K562 (cell line): Measurements from ENCODE around the gene ATP9A. TPM values are rescaled to one million over a fixed set of nuclear protein-coding genes. Genes with fewer than 3 reads are reported as not detected.

Experiments
- DEAF1 ChIP-seq: fragments of 450-650 bp; formaldehyde crosslinking; IDR thresholded peaks from 2 replicates; pipeline ENCODE4 v1.4.0; 2020; ENCODE audit warnings: mild to moderate bottlenecking, moderate library complexity
- E2F8 ChIP-seq: fragments of 450-650 bp; IDR thresholded peaks from 2 replicates; pipeline ENCODE4 v1.7.1; 2018; ENCODE audit warnings: mild to moderate bottlenecking, low read depth; ENCODE audit not compliant: partially characterized antibody
- FOSL1 ChIP-seq: fragments of 200-800 bp; sonication (Bioruptor generic); conservative IDR thresholded peaks from 2 replicates; pipeline ENCODE4 v1.6.1; 2016; ENCODE audit warnings: missing genetic modification characterization, missing compliant biosample characterization
- IRF9 ChIP-seq: fragments of 450-650 bp; IDR thresholded peaks from 2 replicates; pipeline ENCODE4 v1.6.1; 2016; ENCODE audit warnings: missing biosample characterization, missing genetic modification characterization
- JUND ChIP-seq, 2 experiments: IDR thresholded peaks; 2 replicates in 1 of 2; 3 replicates in 1 of 2; pipeline ENCODE4 v1.6.1; 2011; ENCODE audit warnings: borderline replicate concordance in 2 of 2, low read depth in 2 of 2, low read length in 2 of 2, improper control_type of control experiment in 1 of 2, missing biosample characterization in 1 of 2, missing genetic modification characterization in 1 of 2, missing genetic modification reagents in 1 of 2
- L3MBTL2 ChIP-seq: fragments of 450-650 bp; IDR thresholded peaks from 2 replicates; pipeline ENCODE4 v1.6.1; 2016; ENCODE audit warnings: mild to moderate bottlenecking, moderate library complexity
- NFE2L1 ChIP-seq: fragments of 450-650 bp; IDR thresholded peaks from 2 replicates; pipeline ENCODE4 v1.6.1; 2016; ENCODE audit warnings: missing genetic modification characterization, low read depth, mild to moderate bottlenecking, missing compliant biosample characterization, moderate library complexity, borderline replicate concordance
- NONO ChIP-seq, 2 experiments: fragments of 200-400 bp in 1 of 2; fragments of 450-650 bp in 1 of 2; formaldehyde crosslinking in 1 of 2; IDR thresholded peaks; 2 replicates each; pipeline ENCODE4 v1.6.1; 2017; ENCODE audit warnings: low read depth in 2 of 2, mild to moderate bottlenecking in 2 of 2, moderate library complexity in 2 of 2, low read length in 1 of 2
- NR2C1 ChIP-seq, 2 experiments: fragments of 450-650 bp; IDR thresholded peaks; 2 replicates each; pipeline ENCODE4 v1.6.1; 2017; ENCODE audit warnings: mild to moderate bottlenecking in 2 of 2, antibody characterized with exemption in 1 of 2, inconsistent platforms in 1 of 2, missing compliant biosample characterization in 1 of 2, missing genetic modification characterization in 1 of 2
- PURB ChIP-seq: sonication (generic); formaldehyde crosslinking; IDR thresholded peaks from 2 replicates; pipeline ENCODE4 v1.9.0; 2021; ENCODE audit warnings: low read depth, mild to moderate bottlenecking, missing genetic modification reagents
- RAD51 ChIP-seq: fragments of 450-650 bp; IDR thresholded peaks from 2 replicates; pipeline ENCODE4 v1.7.1; 2016; ENCODE audit warnings: low read depth, mild to moderate bottlenecking, borderline replicate concordance
- SRSF1 ChIP-seq: fragments of 200-400 bp; formaldehyde crosslinking; IDR thresholded peaks from 2 replicates; pipeline ENCODE4 v1.6.1; 2017; ENCODE audit warnings: mild to moderate bottlenecking, low read depth, low read length, moderate library complexity
- THAP7 ChIP-seq: fragments of 250-450 bp; sonication (Bioruptor Pico); IDR thresholded peaks from 2 replicates; pipeline ENCODE4 v1.5.0; 2021
- XRCC3 ChIP-seq: fragments of 450-650 bp; IDR thresholded peaks from 2 replicates; pipeline ENCODE4 v1.6.1; 2017; ENCODE audit warnings: mild to moderate bottlenecking, moderate library complexity
- ZC3H4 ChIP-seq: sonication (generic); formaldehyde crosslinking; IDR thresholded peaks from 2 replicates; pipeline ENCODE4 v1.9.0; 2021; ENCODE audit warnings: missing genetic modification reagents, borderline replicate concordance
- ZFP36 ChIP-seq: fragments of 150-350 bp; IDR thresholded peaks from 2 replicates; pipeline ENCODE4 v1.6.1; 2018; ENCODE audit warnings: low read length, low read depth; ENCODE audit not compliant: partially characterized antibody
- ZNF124 ChIP-seq: sonication (generic); formaldehyde crosslinking; IDR thresholded peaks from 2 replicates; pipeline ENCODE4 v1.8.1; 2022; ENCODE audit warnings: missing genetic modification reagents
- ZNF165 ChIP-seq: fragments of 250-450 bp; sonication (Bioruptor Pico); IDR thresholded peaks from 2 replicates; pipeline ENCODE4 v1.4.0; 2020; ENCODE audit warnings: borderline replicate concordance
- ZNF24 ChIP-seq: fragments of 450-650 bp; IDR thresholded peaks from 2 replicates; pipeline ENCODE4 v1.6.1; 2016
- ZNF589 ChIP-seq: fragments of 200-800 bp; sonication (Bioruptor generic); IDR thresholded peaks from 2 replicates; pipeline ENCODE4 v1.6.1; 2016; ENCODE audit warnings: low read depth, missing genetic modification characterization, missing compliant biosample characterization
- ZNF695 ChIP-seq: fragments of 450-650 bp; formaldehyde crosslinking; IDR thresholded peaks from 2 replicates; pipeline ENCODE4 v1.4.0; 2020; ENCODE audit warnings: mild to moderate bottlenecking, moderate library complexity
- ZZZ3 ChIP-seq: fragments of 450-650 bp; IDR thresholded peaks from 2 replicates; pipeline ENCODE4 v1.6.1; 2016; ENCODE audit warnings: antibody characterized with exemption, mild to moderate bottlenecking, moderate library complexity
- polyA plus RNA-seq, 8 experiments: library from polyadenylated mRNA; depleted of rRNA in 4 of 8; stranded (reverse) in 5 of 8; unstranded in 3 of 8; fragments of >200 nt; fragmentation: Nextera tagmentation in 2 of 8; fragmentation: Illumina TruSeq in 1 of 8; extraction: Ambion mirVana in 2 of 8; extraction: Trizol in 1 of 8; gene quantifications; 2 replicates each; pipeline versions ENCODE4 v1.2.1 to v1.2.3, GENCODE V29; 2011 to 2014; ENCODE audit warnings: inconsistent platforms in 1 of 8, missing spikeins in 1 of 8
- total RNA-seq, 7 experiments: library from RNA; depleted of rRNA in 6 of 7; stranded (reverse); fragments of >200 nt in 6 of 7; fragmentation: Illumina TruSeq in 2 of 7; extraction: Trizol in 2 of 7; gene quantifications; 2 replicates each; pipeline versions ENCODE4 v1.2.1 to v1.2.3, GENCODE V29; 2011 to 2021; ENCODE audit warnings: low replicate concordance in 1 of 7

Gene ATP9A
- total and polyA plus RNA-seq, 9 of the 15 experiments (the other 6 are each of a cell fraction or from before 2014, with no cell fraction given), result 0.18 to 0.62 (median 0.29) TPM

- no peak for TF ChIP-seq PURB (CRISPR knock-in tag)
- peak; percentile 75; the same call in 1 of the 2 replicates for TF ChIP-seq JUND (IDR thresholded peaks at IDR 0.05; ENCODE audit: borderline replicate concordance, low read depth, low read length)
- peak; percentile 45; the same call in 2 of the 3 replicates for TF ChIP-seq JUND (tag; IDR thresholded peaks at IDR 0.05; ENCODE audit: borderline replicate concordance, low read depth, low read length)
- no peak for TF ChIP-seq NFE2L1 (tag)
- TF ChIP-seq L3MBTL2, result no peak; the same call in 1 of the 2 replicates
- no peak for TF ChIP-seq IRF9
- TF ChIP-seq NR2C1 (IDR thresholded peaks at IDR 0.05), result peak; percentile 43; the same call in 1 of the 2 replicates
- peak; percentile 51; the same call in 1 of the 2 replicates for TF ChIP-seq NR2C1 (tag; IDR thresholded peaks at IDR 0.05)
- no peak for TF ChIP-seq SRSF1
- no peak for TF ChIP-seq XRCC3
- peak; percentile 87 for TF ChIP-seq FOSL1 (tag)
- no peak for TF ChIP-seq ZNF695 (CRISPR knock-in tag)
- no peak for TF ChIP-seq DEAF1
- no peak for TF ChIP-seq ZNF24
- no peak for TF ChIP-seq NONO (IDR thresholded peaks at IDR 0.05; ENCODE audit: low read depth in 2 of 2, low read length in 1 of 2)
- no peak for TF ChIP-seq ZZZ3
- TF ChIP-seq E2F8, result no peak
- no peak for TF ChIP-seq RAD51
- no peak for TF ChIP-seq ZNF165 (CRISPR knock-in tag)
- TF ChIP-seq ZC3H4 (CRISPR knock-in tag), result no peak
- no peak for TF ChIP-seq THAP7
- TF ChIP-seq ZFP36, result no peak
- no peak for TF ChIP-seq ZNF124 (CRISPR knock-in tag)
- TF ChIP-seq ZNF589, result 0 out of 2 replicates have a peak, but pooled peaks have one; percentile 23
These were observed 168.2 kb downstream of the ATP9A start (continued) for GRCh38 chr20:51600016-51600420.
